ENCODE data around the gene GSN. TPM values are rescaled to one million over a fixed set of nuclear protein-coding genes. Genes with fewer than 3 reads are reported as not detected.

The GSN gene
- polyA plus RNA-seq, 1 of the 3 experiments (the other 2 are of a cell fraction), result 168 TPM

DNA sequence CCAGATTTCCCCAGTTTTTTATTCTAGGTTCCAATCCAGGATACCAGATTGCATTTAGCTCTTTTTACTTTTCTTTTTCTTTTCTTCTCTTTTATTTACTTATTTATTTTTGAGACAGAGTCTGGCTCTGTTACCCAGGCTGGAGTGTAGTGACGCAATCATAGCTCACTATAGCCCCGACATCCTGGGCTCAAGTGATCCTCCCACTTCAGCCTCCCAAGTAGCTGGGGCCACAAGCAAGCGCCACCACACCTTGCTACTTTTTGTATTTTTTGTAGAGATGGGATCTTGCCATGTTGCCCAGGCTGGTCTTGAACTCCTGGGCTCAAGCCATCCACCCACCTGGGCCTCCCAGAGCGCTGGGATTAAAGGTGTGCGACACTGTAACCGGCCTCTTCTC, 48.4 kb downstream of the GSN start (continued):
- TF ChIP-seq, protein P1, sequence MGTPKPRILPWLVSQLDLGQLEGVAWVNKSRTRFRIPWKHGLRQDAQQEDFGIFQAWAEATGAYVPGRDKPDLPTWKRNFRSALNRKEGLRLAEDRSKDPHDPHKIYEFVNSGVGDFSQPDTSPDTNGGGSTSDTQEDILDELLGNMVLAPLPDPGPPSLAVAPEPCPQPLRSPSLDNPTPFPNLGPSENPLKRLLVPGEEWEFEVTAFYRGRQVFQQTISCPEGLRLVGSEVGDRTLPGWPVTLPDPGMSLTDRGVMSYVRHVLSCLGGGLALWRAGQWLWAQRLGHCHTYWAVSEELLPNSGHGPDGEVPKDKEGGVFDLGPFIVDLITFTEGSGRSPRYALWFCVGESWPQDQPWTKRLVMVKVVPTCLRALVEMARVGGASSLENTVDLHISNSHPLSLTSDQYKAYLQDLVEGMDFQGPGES (IDR thresholded peaks at IDR 0.05; ENCODE audit: low read depth, low read length), result no peak
- TF ChIP-seq USF2 (IDR thresholded peaks at IDR 0.05; ENCODE audit: borderline replicate concordance, low read depth, low read length) (no peak), GABPA (IDR thresholded peaks at IDR 0.05; ENCODE audit: low read depth) (no peak), FOXM1 (IDR thresholded peaks at IDR 0.05; ENCODE audit: low read depth) (no peak), FOXJ3 (CRISPR knock-in tag; IDR thresholded peaks at IDR 0.05) (no peak)

DNA sequence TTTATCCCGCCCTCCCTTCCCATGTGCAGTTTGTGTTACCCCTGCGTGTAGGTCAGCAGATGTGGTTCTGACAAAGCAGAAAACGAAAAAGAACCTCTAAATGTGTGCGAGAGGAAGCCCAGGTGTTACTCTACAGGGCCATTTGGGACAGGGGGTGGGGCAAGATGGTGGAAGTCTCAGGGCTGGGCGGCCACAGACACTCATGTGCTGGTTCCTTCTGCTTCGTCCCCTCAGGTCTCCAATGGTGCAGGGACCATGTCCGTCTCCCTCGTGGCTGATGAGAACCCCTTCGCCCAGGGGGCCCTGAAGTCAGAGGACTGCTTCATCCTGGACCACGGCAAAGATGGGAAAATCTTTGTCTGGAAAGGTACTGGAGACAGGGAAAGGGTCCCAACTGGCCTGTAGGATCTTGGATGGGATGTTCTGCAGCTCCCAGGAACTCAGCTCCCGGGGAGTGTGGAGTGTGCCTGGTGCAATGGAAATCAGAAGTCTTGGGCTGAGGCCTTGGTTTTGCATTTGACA, 49.0 kb downstream of the GSN start:
- Histone ChIP-seq H3K4me1 (ENCODE audit: control insufficient read depth in 1 of 2, insufficient read depth in 2 of 2, low read depth in 1 of 2, low read length in 1 of 2) (no peaks in the 10 kb centered on the region), H3K4me2 (no peak overlapping the region), H3K27ac (ENCODE audit: low read depth in 2 of 2, low read length in 1 of 2) (no peak overlapping the region), H3F3A (replicated peaks; ENCODE audit: insufficient read depth) (peaks cover 10% of the 10 kb centered on the region), H2AFZ (ENCODE audit: low read depth) (no peak overlapping the region), H3K79me2 (ENCODE audit: insufficient read depth) (no peaks in the 10 kb centered on the region; the same call in 1 of the 2 replicates), H4K20me1 (ENCODE audit: insufficient read depth) (no peaks in the 10 kb centered on the region), H3K9ac (no peak overlapping the region), H3K27me3 (ENCODE audit: insufficient read depth) (no peaks in the 10 kb centered on the region), H3K9me2 (no peaks in the 10 kb centered on the region), H3K36me3 (replicated peaks in 1 of 2; ENCODE audit: control insufficient read depth in 1 of 2, insufficient read depth in 2 of 2, low read length in 1 of 2) (peaks cover 29 to 36% of the 10 kb centered on the region in 2 experiments), H3K9me3 (no peaks in the 10 kb centered on the region), H3K4me3 (ENCODE audit: low read depth in 2 of 2, low read length in 1 of 2) (no peak overlapping the region)
- WGBS (ENCODE audit: low lambda C conversion rate), result 92% methylated on average over 9 of the region's 11 CpGs
- POLR2A ChIA-PET, result no interaction called here
- DNase-seq, result no peak
- CTCF ChIA-PET, result interaction anchor here (0.7 to 5.3 kb wide), 7 partner anchors 23 to 104 kb away, joined by 3 to 316 read pairs (median 5); no protein-coding TSS in a partner anchor
- TF ChIP-seq RFX5 (IDR thresholded peaks at IDR 0.05; ENCODE audit: low read length) (no peak), FOXJ3 (CRISPR knock-in tag; IDR thresholded peaks at IDR 0.05) (no peak), MXI1 (IDR thresholded peaks at IDR 0.05; ENCODE audit: low read depth, low read length) (no peak), SMC3 (IDR thresholded peaks at IDR 0.05; ENCODE audit: low read depth, low read length) (no peak)

DNA sequence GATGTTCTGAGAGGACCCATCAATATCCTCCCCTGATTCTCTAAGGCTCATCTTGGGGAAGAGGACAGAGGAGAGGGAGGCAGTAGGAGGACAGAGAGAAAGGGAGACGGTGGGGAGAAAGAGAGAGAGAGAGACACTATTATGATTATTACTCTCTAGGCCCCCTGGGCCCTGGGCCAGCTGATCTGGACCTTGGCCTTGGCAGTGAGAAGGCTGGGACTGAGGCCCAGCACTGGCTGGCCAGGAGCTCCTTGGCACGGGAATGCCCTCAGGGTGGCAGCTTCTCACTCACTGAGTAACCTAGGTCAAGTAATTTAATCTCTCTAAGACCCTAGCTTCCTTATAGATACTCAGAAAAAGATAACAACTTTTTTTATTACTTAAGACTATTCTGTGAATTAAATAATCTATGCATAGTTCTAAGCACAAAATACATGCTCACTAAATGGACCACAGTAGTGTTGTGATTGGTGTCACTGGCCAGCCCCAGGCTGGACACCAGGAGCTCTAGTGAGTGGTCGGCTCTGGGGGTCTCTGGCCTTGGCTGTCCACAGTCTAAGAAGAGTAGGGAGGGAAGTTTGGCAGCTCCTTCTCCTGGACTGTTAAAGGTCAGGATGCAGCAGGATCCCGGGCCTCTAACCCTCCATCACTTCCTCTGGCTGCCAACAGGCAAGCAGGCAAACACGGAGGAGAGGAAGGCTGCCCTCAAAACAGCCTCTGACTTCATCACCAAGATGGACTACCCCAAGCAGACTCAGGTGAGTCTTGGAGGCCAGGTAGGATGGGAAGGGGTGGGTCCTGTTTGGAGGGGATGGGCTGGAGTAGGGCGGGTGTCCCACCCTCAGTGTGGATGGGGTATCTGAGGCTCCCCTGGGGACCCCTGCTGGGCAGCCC, 50.0 kb downstream of the GSN start:
- DNase-seq, result no peak
- CTCF ChIA-PET, result interaction anchor here (0.7 to 5.3 kb wide), 8 partner anchors 22 to 332 kb away, joined by 3 to 316 read pairs (median 8); partner anchors contain the start of gene GSN
- 76% methylated on average over 5 of the region's 6 CpGs for WGBS (ENCODE audit: low lambda C conversion rate)
- no peak for TF ChIP-seq JUND (IDR thresholded peaks at IDR 0.05)
- no peak for TF ChIP-seq USF2 (IDR thresholded peaks at IDR 0.05; ENCODE audit: borderline replicate concordance, low read depth, low read length)
- TF ChIP-seq NFIC (IDR thresholded peaks at IDR 0.05; ENCODE audit: borderline replicate concordance), result no peak
- TF ChIP-seq CHD2 (IDR thresholded peaks at IDR 0.05; ENCODE audit: low read length, partially characterized antibody), result no peak
- no peak for TF ChIP-seq GATA2 (CRISPR knock-in tag; IDR thresholded peaks at IDR 0.05)
- TF ChIP-seq CTCF (IDR thresholded peaks at IDR 0.05), result no peak
- TF ChIP-seq RXRA (IDR thresholded peaks at IDR 0.05; ENCODE audit: borderline replicate concordance, low read depth), result no peak
- TF ChIP-seq, protein P2, sequence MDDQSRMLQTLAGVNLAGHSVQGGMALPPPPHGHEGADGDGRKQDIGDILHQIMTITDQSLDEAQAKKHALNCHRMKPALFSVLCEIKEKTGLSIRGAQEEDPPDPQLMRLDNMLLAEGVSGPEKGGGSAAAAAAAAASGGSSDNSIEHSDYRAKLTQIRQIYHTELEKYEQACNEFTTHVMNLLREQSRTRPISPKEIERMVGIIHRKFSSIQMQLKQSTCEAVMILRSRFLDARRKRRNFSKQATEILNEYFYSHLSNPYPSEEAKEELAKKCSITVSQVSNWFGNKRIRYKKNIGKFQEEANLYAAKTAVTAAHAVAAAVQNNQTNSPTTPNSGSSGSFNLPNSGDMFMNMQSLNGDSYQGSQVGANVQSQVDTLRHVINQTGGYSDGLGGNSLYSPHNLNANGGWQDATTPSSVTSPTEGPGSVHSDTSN (IDR thresholded peaks at IDR 0.05), result no peak

More for the DNA sequence above, 50.0 kb downstream of the GSN start:
- peaks cover 10% of the 10 kb centered on the region for H3F3A ChIP-seq (replicated peaks; ENCODE audit: insufficient read depth)
- peaks cover 27 to 32% of the 10 kb centered on the region in 2 experiments for H3K36me3 ChIP-seq (replicated peaks in 1 of 2; ENCODE audit: control insufficient read depth in 1 of 2, insufficient read depth in 2 of 2, low read length in 1 of 2)
- H3K4me3 ChIP-seq (ENCODE audit: low read depth in 2 of 2, low read length in 1 of 2), result no peak overlapping the region
- H3K4me2 ChIP-seq, result no peak overlapping the region
- H3K9me2 ChIP-seq, result no peaks in the 10 kb centered on the region
- no peaks in the 10 kb centered on the region; a peak in 1 of 4 replicates for H3K4me1 ChIP-seq (ENCODE audit: control insufficient read depth in 1 of 2, insufficient read depth in 2 of 2, low read depth in 1 of 2, low read length in 1 of 2)
- no peaks in the 10 kb centered on the region for H3K27me3 ChIP-seq (ENCODE audit: insufficient read depth)
- POLR2A ChIA-PET, result no interaction called here
- no peaks in the 10 kb centered on the region; the same call in 1 of the 2 replicates for H3K79me2 ChIP-seq (ENCODE audit: insufficient read depth)
- no peaks in the 10 kb centered on the region for H4K20me1 ChIP-seq (ENCODE audit: insufficient read depth)
- no peaks in the 10 kb centered on the region for H3K9me3 ChIP-seq
- no peak overlapping the region for H2AFZ ChIP-seq (ENCODE audit: low read depth)
- H3K27ac ChIP-seq (ENCODE audit: low read depth in 2 of 2, low read length in 1 of 2), result no peak overlapping the region
- no peak overlapping the region for H3K9ac ChIP-seq
